Upper lobe of left lung (tissue), 4 donors: ENCODE data around the gene RHOU.
A peak's percentile ranks its signal among the peaks of the same experiment; 100 is the strongest.

Experiments used
- EP300 ChIP-seq, 4 donors: sonication (generic); formaldehyde crosslinking; IDR thresholded peaks; one replicate each; pipeline ENCODE4 v1.5.1; 2017; ENCODE audit warnings: antibody characterized with exemption in 4 of 4, control low read depth in 2 of 4
- POLR2A ChIP-seq, 4 donors: fragments of 450-650 bp; IDR thresholded peaks; one replicate each; pipeline ENCODE4 v1.5.1; 2016 to 2017; ENCODE audit warnings: antibody characterized with exemption in 4 of 4, mild to moderate bottlenecking in 2 of 4
- POLR2AphosphoS5 ChIP-seq, 2 donors: sonication (generic); formaldehyde crosslinking; IDR thresholded peaks; one replicate each; pipeline ENCODE4 v1.5.1; 2017; ENCODE audit warnings: antibody characterized with exemption in 2 of 2
- TF ChIP-seq, protein P1 (sequence below), 6 experiments: fragments of 450-650 bp in 4 of 6; fragments of 200-600 bp in 2 of 6; sonication (generic) in 2 of 6; IDR thresholded peaks; one replicate each; pipeline ENCODE4 v1.5.1; 2016 to 2019; ENCODE audit warnings: antibody characterized with exemption in 6 of 6

DNA sequence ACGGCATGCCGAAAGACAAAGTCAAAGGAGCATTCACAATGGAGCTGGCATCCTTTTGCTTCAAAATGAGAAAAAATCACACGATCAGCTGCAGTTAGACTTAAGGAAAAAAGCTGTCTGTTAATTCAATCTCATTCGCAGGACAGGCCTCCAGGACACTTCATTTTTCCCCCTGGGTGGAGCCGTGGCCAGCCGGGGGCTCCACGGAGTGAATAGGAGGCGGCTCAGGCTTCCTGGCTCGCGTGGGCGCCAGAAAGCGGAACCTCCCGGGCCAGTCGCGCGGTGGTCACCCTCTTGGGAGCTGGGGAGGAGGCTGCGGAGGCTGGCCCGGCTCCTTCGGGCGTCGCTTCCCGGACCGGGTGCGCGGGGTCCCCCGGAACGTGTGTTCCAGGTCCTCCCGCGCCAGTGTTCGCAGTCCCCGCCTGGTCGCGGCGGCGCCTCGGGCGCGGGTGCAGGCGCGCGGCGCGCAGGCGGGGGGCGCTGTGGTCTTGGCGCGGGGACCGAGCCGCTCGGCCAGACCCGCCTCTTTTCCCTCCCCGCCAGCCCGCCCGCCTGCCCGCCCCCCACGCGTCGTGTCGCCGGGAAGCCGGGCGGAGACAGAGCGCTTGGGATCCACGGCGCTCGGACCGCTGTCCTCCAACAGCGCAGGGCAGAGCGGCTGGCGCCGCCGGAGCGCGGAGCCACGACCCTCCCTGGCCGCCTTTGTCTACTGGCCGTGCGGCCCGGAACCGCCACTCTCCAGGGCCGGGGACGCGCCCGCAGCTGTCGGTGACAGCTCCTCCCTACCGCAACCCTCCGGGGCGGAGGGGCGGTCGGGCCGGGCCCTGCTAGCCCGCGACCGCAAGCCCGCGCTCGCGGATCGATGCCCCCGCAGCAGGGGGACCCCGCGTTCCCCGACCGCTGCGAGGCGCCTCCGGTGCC is at the start of gene RHOU:
- no peak for TF ChIP-seq EP300 (IDR thresholded peaks at IDR 0.05)
- TF ChIP-seq, protein P1, sequence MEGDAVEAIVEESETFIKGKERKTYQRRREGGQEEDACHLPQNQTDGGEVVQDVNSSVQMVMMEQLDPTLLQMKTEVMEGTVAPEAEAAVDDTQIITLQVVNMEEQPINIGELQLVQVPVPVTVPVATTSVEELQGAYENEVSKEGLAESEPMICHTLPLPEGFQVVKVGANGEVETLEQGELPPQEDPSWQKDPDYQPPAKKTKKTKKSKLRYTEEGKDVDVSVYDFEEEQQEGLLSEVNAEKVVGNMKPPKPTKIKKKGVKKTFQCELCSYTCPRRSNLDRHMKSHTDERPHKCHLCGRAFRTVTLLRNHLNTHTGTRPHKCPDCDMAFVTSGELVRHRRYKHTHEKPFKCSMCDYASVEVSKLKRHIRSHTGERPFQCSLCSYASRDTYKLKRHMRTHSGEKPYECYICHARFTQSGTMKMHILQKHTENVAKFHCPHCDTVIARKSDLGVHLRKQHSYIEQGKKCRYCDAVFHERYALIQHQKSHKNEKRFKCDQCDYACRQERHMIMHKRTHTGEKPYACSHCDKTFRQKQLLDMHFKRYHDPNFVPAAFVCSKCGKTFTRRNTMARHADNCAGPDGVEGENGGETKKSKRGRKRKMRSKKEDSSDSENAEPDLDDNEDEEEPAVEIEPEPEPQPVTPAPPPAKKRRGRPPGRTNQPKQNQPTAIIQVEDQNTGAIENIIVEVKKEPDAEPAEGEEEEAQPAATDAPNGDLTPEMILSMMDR (IDR thresholded peaks at IDR 0.05) = peak; percentile 86 to 99 (median 98)
- peak in 3 of 4 donors; percentile 57 to 89 (median 58) for TF ChIP-seq POLR2A (IDR thresholded peaks at IDR 0.05)
- peak; percentile 60 to 90 for TF ChIP-seq POLR2AphosphoS5 (IDR thresholded peaks at IDR 0.05)
